IMR-90 (cell line): ENCODE measurements around the gene NCS1. TPM values are rescaled to one million over a fixed set of nuclear protein-coding genes. Genes with fewer than 3 reads are reported as not detected.

ENCODE experiments used
- ATAC-seq: fragments of 200-7000 bp; cut with Tn5 transposase; 2 replicates; pipeline ENCODE4 v1.9.1; 2020; ENCODE audit warnings: low read depth, mild to moderate bottlenecking, moderate library complexity
- BruUV-seq: library from RNA; stranded (reverse); fragments of 400-500 nt; replicated peaks from 2 replicates; lab custom pipeline; 2021; lab: Mats Ljungman, UMichigan
- CTCF ChIA-PET: fragments of 300-600 bp; formaldehyde crosslinking; extraction: SDS; loops from one replicate; lab custom pipeline; 2021; ENCODE audit warnings: antibody characterized with exemption; lab: Yijun Ruan, JAX
- POLR2A ChIA-PET: fragments of 300-600 bp; sonication (Branson Sonifier 250); formaldehyde crosslinking; loops from one replicate; lab custom pipeline; 2022; ENCODE audit warnings: antibody characterized with exemption; ENCODE audit not compliant: unreplicated experiment; lab: Charles Lee
- DNase-seq: peaks from one replicate; pipeline ENCODE4 v3.0.0; 2013
- H2AFZ ChIP-seq: replicated peaks from 2 replicates; pipeline ENCODE3; 2013; ENCODE audit warnings: low read length, mild to moderate bottlenecking; ENCODE audit not compliant: poor library complexity
- H2AK5ac ChIP-seq: 2 replicates; pipeline ENCODE4 v1.6.1; 2013; ENCODE audit warnings: low read depth, low read length, inconsistent platforms
- H2AK9ac ChIP-seq: replicated peaks from 2 replicates; pipeline ENCODE3; 2013; ENCODE audit warnings: mild to moderate bottlenecking, low read depth, low read length, moderate library complexity; ENCODE audit not compliant: poor library complexity
- H2BK120ac ChIP-seq: 2 replicates; pipeline ENCODE4 v1.6.1; 2013; ENCODE audit warnings: low read depth, low read length, inconsistent platforms
- H2BK15ac ChIP-seq: 3 replicates; pipeline ENCODE4 v1.6.1; 2013; ENCODE audit warnings: low read depth, low read length, inconsistent platforms
- H2BK20ac ChIP-seq: 2 replicates; pipeline ENCODE4 v1.6.1; 2013; ENCODE audit warnings: low read depth, mild to moderate bottlenecking, inconsistent platforms, low read length, moderate library complexity
- H2BK5ac ChIP-seq: 2 replicates; pipeline ENCODE4 v1.6.1; 2013; ENCODE audit warnings: mild to moderate bottlenecking, low read depth, low read length, inconsistent platforms; ENCODE audit not compliant: poor library complexity, severe bottlenecking
- H3K14ac ChIP-seq: replicated peaks from 2 replicates; pipeline ENCODE4 v1.6.1; 2013; ENCODE audit warnings: low read depth, low read length, inconsistent platforms
- H3K18ac ChIP-seq: 2 replicates; pipeline ENCODE4 v1.6.1; 2013; ENCODE audit warnings: low read depth, low read length, control low read depth
- H3K23ac ChIP-seq: 2 replicates; pipeline ENCODE4 v1.6.1; 2013; ENCODE audit warnings: low read depth, low read length, inconsistent platforms
- H3K27ac ChIP-seq: 2 replicates; pipeline ENCODE4 v1.5.1; 2013; ENCODE audit warnings: mild to moderate bottlenecking, control low read depth, low read length; ENCODE audit not compliant: insufficient read depth
- H3K27me3 ChIP-seq: 2 replicates; pipeline ENCODE4 v1.6.1; 2013; ENCODE audit warnings: low read length; ENCODE audit not compliant: control insufficient read depth, insufficient read depth
- H3K36me3 ChIP-seq: 2 replicates; pipeline ENCODE4 v1.6.1; 2013; ENCODE audit warnings: low read length, mixed read lengths; ENCODE audit not compliant: control insufficient read depth, insufficient read depth
- H3K4ac ChIP-seq: 2 replicates; pipeline ENCODE4 v1.6.1; 2013; ENCODE audit warnings: low read depth, low read length, inconsistent platforms
- H3K4me1 ChIP-seq: 2 replicates; pipeline ENCODE4 v1.6.1; 2013; ENCODE audit warnings: low read length, mixed read lengths; ENCODE audit not compliant: control insufficient read depth, insufficient read depth
- H3K4me2 ChIP-seq: 2 replicates; pipeline ENCODE4 v1.6.1; 2013; ENCODE audit warnings: low read depth, mild to moderate bottlenecking, control low read depth, low read length, moderate library complexity
- H3K4me3 ChIP-seq: 2 replicates; pipeline ENCODE4 v1.5.1; 2013; ENCODE audit warnings: low read depth, mild to moderate bottlenecking, control low read depth, low read length, moderate library complexity; ENCODE audit not compliant: insufficient read depth
- H3K56ac ChIP-seq: 2 replicates; pipeline ENCODE4 v1.6.1; 2013; ENCODE audit warnings: low read length, inconsistent platforms; ENCODE audit not compliant: insufficient read depth; ENCODE audit errors: extremely low read depth
- H3K79me1 ChIP-seq, 2 experiments: 2 replicates each; pipeline ENCODE4 v1.6.1; 2013; ENCODE audit warnings: low read length in 2 of 2, inconsistent platforms in 1 of 2, low read depth in 1 of 2
- H3K9ac ChIP-seq: 2 replicates; pipeline ENCODE4 v1.6.1; 2013; ENCODE audit warnings: low read depth, low read length, control low read depth
- H3K9me1 ChIP-seq: 2 replicates; pipeline ENCODE4 v1.6.1; 2013; ENCODE audit warnings: low read length, inconsistent platforms; ENCODE audit not compliant: insufficient read depth
- H3K9me3 ChIP-seq: 2 replicates; pipeline ENCODE4 v1.6.1; 2013; ENCODE audit warnings: low read length; ENCODE audit not compliant: control insufficient read depth, insufficient read depth
- H4K20me1 ChIP-seq: 2 replicates; pipeline ENCODE4 v1.6.1; 2013; ENCODE audit warnings: low read length, inconsistent platforms; ENCODE audit not compliant: insufficient read depth
- H4K5ac ChIP-seq: 2 replicates; pipeline ENCODE4 v1.6.1; 2013; ENCODE audit warnings: mild to moderate bottlenecking, low read depth, low read length, control low read depth
- H4K8ac ChIP-seq, 2 experiments: 2 replicates each; pipeline ENCODE4 v1.6.1; 2013; ENCODE audit warnings: low read depth in 2 of 2, low read length in 2 of 2, control low read depth in 1 of 2, inconsistent platforms in 1 of 2
- H4K91ac ChIP-seq: 2 replicates; pipeline ENCODE4 v1.6.1; 2013; ENCODE audit warnings: low read depth, low read length, inconsistent platforms; ENCODE audit not compliant: insufficient read depth
- CHD1 ChIP-seq: IDR thresholded peaks from 2 replicates; pipeline ENCODE4 v1.6.1; 2012; ENCODE audit warnings: low read depth, low read length, improper control_type of control experiment
- MXI1 ChIP-seq: IDR thresholded peaks from 2 replicates; pipeline ENCODE4 v1.6.1; 2012; ENCODE audit warnings: low read depth, mild to moderate bottlenecking, low read length, moderate library complexity, borderline replicate concordance
- POLR2A ChIP-seq: IDR thresholded peaks from 2 replicates; pipeline ENCODE4 v1.6.1; 2012; ENCODE audit warnings: mild to moderate bottlenecking, low read depth, low read length
- SMC3 ChIP-seq: fragments of 150-350 bp; IDR thresholded peaks from 2 replicates; pipeline ENCODE4 v1.6.1; 2016; ENCODE audit warnings: low read depth, mild to moderate bottlenecking, antibody characterized with exemption, low read length, moderate library complexity
- WGBS, 2 experiments: methylation state at CpG; one replicate each; pipeline versions ENCODE4 v1.1.5 to v1.1.7; 2013; ENCODE audit warnings: missing lambda C conversion rate in 2 of 2; ENCODE audit not compliant: insufficient read length in 1 of 2; ENCODE audit errors: extremely low coverage in 2 of 2; 5-methylcytosine and 5-hydroxymethylcytosine counted together
- dilution Hi-C: fragments of 300-500 bp; cut with HindIII; formaldehyde crosslinking; loops from one replicate; pipeline ENCODE4 v1.14.3; 2018; ENCODE audit warnings: low sequenced_read_pairs; ENCODE audit not compliant: unreplicated experiment
- in situ Hi-C: fragments of 300-500 bp; cut with MboI; formaldehyde crosslinking; loops from 3 replicates; pipeline ENCODE4 v1.14.3; 2019; ENCODE audit warnings: low sequenced_read_pairs, inconsistent platforms, mixed read lengths
- intact Hi-C: fragments of 100-400 bp; cut with micrococcal nuclease; formaldehyde crosslinking; loops from 2 replicates; pipeline ENCODE4 v1.10.0; 2022
- polyA plus RNA-seq, 3 experiments: library from polyadenylated mRNA; depleted of rRNA; stranded (reverse); fragments of >200 nt; gene quantifications; 2 replicates each; pipeline ENCODE4 v1.2.3, GENCODE V29; 2012; ENCODE audit warnings: low replicate concordance in 1 of 3
- total RNA-seq: library from RNA; depleted of rRNA; stranded (reverse); fragments of >200 nt; gene quantifications from 2 replicates; pipeline ENCODE4 v1.2.3, GENCODE V29; 2012

Gene NCS1
- total and polyA plus RNA-seq, 2 of the 4 experiments (the other 2 are of a cell fraction): 41.0 to 60.5 TPM

GRCh38 chr9:130147910-130148309, 24.3 kb upstream of the NCS1 start:
- no peak overlapping the region for H3K9ac ChIP-seq
- H2BK15ac ChIP-seq: no peak overlapping the region
- no TSS peak for BruUV-seq
- H4K8ac ChIP-seq: no peak overlapping the region
- dilution Hi-C loops: no loop called here
- no CpG with 5 or more reads among the region's 3 CpGs for WGBS, 2 experiments
- H2BK120ac ChIP-seq: no peak overlapping the region
- no peak overlapping the region for H3K18ac ChIP-seq
- in situ Hi-C loops: no loop called here
- no peaks in the 10 kb centered on the region for H4K20me1 ChIP-seq
- H3K36me3 ChIP-seq: no peaks in the 10 kb centered on the region
- 0 out of 2 replicates have a peak, but pooled peaks cover 5% of the 10 kb centered on the region for H3K9me1 ChIP-seq
- H2BK20ac ChIP-seq: no peak overlapping the region
- no peak overlapping the region for H2BK5ac ChIP-seq
- ChIA-PET CTCF (no interaction called here), POLR2A (no interaction called here)
- no peaks in the 10 kb centered on the region for H3K79me1 ChIP-seq
- H2AK9ac ChIP-seq: no peak overlapping the region
- no peak overlapping the region for H2AFZ ChIP-seq
- no peak overlapping the region for H4K91ac ChIP-seq
- no peak for TF ChIP-seq SMC3
- TF ChIP-seq MXI1: no peak
- TF ChIP-seq CHD1: no peak
- TF ChIP-seq POLR2A: no peak
- no peaks in the 10 kb centered on the region for H3K9me3 ChIP-seq
- H3K23ac ChIP-seq: no peak overlapping the region
- H3K4ac ChIP-seq: no peak overlapping the region
- peaks cover 8% of the 10 kb centered on the region; the same call in 1 of the 2 replicates for H3K4me1 ChIP-seq
- no peak for ATAC-seq
- intact Hi-C loops: no loop called here
- no peak overlapping the region for H3K4me3 ChIP-seq
- no peak overlapping the region for H3K14ac ChIP-seq
- no peak for DNase-seq
- no peak overlapping the region for H3K56ac ChIP-seq
- no peak overlapping the region for H3K27ac ChIP-seq
- H4K5ac ChIP-seq: no peak overlapping the region
- H3K4me2 ChIP-seq: no peak overlapping the region
- H3K27me3 ChIP-seq: no peaks in the 10 kb centered on the region
- H2AK5ac ChIP-seq: no peak overlapping the region
